GM19351 (cell line): Measurements from ENCODE around the gene CXCL17.
"Not testable (repeated sequence)": the region's sequence is repeated elsewhere in the genome, so short reads cannot be mapped to it uniquely, and the experiment has no call there.

ENCODE experiments used
- ATAC-seq: cut with Tn5 transposase; IDR thresholded peaks from one replicate; pipeline ENCODE4 v1.9.1; 2021; ENCODE audit warnings: mild to moderate bottlenecking, moderate library complexity; ENCODE audit not compliant: unreplicated experiment

CXCL17 gene

GRCh38 chr19:42442833-42443232, at the start of gene CXCL17:
Gene CXCL17 (minus strand): TSS chr19:42442946. CDS start chr19:42442832, 114 bp downstream.
- no peak for ATAC-seq

GRCh38 chr19:42488783-42489521, 46.2 kb upstream of the CXCL17 start:
- no peak for ATAC-seq

GRCh38 chr19:42487798-42488178, 45.0 kb upstream of the CXCL17 start:
- ATAC-seq, result no peak

- no peak for ATAC-seq
Observed at GRCh38 chr19:42487032-42487797, 44.5 kb upstream of the CXCL17 start.

- not testable (repeated sequence) for ATAC-seq
Observed at GRCh38 chr19:42485036-42485435, 42.3 kb upstream of the CXCL17 start.

GRCh38 chr19:42480335-42481095, 37.8 kb upstream of the CXCL17 start:
- no peak for ATAC-seq

GRCh38 chr19:42479736-42480135, 37.0 kb upstream of the CXCL17 start:
- no peak for ATAC-seq

- no peak for ATAC-seq
Observed at GRCh38 chr19:42478765-42479311, 36.1 kb upstream of the CXCL17 start.

GRCh38 chr19:42477933-42478332, 35.2 kb upstream of the CXCL17 start:
- ATAC-seq, result no peak

- no peak for ATAC-seq
Observed at GRCh38 chr19:42477117-42477516, 34.4 kb upstream of the CXCL17 start.

GRCh38 chr19:42475366-42475765, 32.6 kb upstream of the CXCL17 start:
- ATAC-seq, result no peak

- no peak for ATAC-seq
Observed at GRCh38 chr19:42474743-42475142, 32.0 kb upstream of the CXCL17 start.

- no peak for ATAC-seq
Observed at GRCh38 chr19:42473686-42474085, 30.9 kb upstream of the CXCL17 start.

- no peak for ATAC-seq
Observed at GRCh38 chr19:42472402-42473147, 29.8 kb upstream of the CXCL17 start.

GRCh38 chr19:42471554-42472249, 29.0 kb upstream of the CXCL17 start:
- no peak for ATAC-seq

GRCh38 chr19:42469311-42470235, 26.8 kb upstream of the CXCL17 start:
- ATAC-seq, result no peak

- ATAC-seq, result no peak
Observed at GRCh38 chr19:42468273-42468796, 25.6 kb upstream of the CXCL17 start.

GRCh38 chr19:42467183-42467760, 24.5 kb upstream of the CXCL17 start:
- ATAC-seq, result no peak
